ENCODE measurements around the gene FBRS.

DNA sequence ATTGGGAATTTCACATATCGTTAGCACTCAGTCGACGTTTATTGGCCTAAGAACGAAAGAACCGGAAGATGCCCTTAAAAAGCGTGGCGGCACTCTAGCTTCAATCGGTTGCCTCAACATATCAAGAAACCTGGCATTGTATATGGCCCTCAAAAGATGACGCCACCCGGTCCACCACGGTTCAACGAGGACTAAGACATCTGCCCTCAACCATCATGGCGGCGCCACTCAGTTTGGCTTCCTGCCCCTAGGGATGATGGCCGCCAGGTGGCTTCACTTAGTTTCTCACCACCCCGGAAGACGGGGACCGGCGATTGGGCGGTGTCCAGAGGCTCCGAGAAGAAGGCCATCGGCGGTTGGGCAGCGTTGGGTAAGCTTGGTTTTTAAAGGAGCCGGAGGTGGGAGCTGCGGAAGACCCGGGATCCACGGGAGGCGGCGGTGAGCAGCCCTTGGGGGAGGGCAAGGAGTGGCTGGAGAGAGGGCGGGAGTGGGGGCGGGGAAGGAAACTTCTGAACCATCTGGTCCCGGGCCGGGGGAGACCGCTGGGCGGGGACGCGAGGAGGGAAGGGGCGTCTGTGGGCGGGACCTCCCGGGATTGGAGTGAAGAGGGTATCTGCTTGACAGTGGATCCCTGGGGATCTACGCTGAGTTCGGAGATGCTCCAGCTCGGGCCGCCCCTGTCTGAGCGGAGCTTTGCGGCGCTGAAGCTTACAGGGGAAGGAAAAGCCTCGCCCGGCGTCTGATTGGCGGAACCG is 7.7 kb upstream of the FBRS start, which contains the start of gene PRR14:
- TF ChIP-seq, protein P1, sequence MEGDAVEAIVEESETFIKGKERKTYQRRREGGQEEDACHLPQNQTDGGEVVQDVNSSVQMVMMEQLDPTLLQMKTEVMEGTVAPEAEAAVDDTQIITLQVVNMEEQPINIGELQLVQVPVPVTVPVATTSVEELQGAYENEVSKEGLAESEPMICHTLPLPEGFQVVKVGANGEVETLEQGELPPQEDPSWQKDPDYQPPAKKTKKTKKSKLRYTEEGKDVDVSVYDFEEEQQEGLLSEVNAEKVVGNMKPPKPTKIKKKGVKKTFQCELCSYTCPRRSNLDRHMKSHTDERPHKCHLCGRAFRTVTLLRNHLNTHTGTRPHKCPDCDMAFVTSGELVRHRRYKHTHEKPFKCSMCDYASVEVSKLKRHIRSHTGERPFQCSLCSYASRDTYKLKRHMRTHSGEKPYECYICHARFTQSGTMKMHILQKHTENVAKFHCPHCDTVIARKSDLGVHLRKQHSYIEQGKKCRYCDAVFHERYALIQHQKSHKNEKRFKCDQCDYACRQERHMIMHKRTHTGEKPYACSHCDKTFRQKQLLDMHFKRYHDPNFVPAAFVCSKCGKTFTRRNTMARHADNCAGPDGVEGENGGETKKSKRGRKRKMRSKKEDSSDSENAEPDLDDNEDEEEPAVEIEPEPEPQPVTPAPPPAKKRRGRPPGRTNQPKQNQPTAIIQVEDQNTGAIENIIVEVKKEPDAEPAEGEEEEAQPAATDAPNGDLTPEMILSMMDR (IDR thresholded peaks at IDR 0.05): peak in 2 of 4 experiments; percentile 69 to 74
- peak; percentile 11 to 15 for TF ChIP-seq POLR2A (IDR thresholded peaks at IDR 0.05)
- TF ChIP-seq POLR2AphosphoS5 (IDR thresholded peaks at IDR 0.05): peak; percentile 81
- TF ChIP-seq EP300 (IDR thresholded peaks at IDR 0.05): no peak

Measured in gastroesophageal sphincter (tissue), 3 donors.